Measurements from ENCODE around the gene KDM4B.

The KDM4B gene

DNA sequence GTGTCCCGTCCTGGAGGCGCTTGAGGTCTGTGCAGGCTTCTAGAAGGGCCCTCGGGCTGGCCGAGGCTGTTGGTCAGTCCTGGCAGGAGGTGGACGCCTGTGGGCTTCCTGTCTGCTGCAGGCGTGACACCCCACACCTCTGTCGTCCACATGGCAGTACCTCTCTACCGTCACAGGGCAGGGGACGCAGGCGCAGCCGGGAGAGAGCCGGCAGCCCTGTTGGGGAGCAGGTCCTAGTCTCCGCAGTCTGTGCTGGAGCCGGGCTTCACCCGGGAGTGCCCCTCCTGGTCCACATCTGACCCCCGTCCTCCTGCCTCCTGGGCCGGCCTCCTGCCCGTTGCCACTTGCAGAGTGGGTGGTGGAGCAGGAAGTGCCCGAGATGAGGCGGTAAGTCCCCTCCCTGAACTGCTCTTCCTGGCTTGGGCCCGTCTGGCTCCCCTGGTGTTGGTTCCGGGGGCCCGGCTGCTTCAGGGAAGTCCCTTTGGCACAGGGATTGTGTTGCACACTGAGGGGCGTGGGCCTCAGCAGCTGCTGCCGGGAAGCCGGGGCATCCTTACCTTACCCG is 106.0 kb downstream of the KDM4B start:
- DNase-seq = no peak

DNA sequence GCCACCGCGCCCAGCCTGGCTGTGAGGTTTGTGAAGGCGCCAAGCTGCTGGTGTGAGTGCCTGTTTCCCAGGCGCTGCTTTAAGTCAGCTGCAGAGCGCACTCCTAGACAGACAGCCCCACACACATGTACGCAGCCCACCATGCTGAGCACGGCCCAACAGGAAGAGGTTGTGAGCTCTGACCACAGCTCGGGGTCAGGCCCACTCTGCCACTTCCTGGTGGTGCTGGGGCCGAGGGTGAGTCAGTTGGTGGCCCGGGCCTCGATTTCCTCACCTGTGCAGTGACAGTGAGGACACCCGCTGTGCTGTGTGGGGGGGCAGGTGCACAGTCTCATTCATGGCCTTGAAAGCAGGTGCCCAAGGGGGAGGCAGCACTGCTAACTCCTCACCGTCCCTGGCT is 106.7 kb downstream of the KDM4B start:
- DNase-seq = no peak

DNA sequence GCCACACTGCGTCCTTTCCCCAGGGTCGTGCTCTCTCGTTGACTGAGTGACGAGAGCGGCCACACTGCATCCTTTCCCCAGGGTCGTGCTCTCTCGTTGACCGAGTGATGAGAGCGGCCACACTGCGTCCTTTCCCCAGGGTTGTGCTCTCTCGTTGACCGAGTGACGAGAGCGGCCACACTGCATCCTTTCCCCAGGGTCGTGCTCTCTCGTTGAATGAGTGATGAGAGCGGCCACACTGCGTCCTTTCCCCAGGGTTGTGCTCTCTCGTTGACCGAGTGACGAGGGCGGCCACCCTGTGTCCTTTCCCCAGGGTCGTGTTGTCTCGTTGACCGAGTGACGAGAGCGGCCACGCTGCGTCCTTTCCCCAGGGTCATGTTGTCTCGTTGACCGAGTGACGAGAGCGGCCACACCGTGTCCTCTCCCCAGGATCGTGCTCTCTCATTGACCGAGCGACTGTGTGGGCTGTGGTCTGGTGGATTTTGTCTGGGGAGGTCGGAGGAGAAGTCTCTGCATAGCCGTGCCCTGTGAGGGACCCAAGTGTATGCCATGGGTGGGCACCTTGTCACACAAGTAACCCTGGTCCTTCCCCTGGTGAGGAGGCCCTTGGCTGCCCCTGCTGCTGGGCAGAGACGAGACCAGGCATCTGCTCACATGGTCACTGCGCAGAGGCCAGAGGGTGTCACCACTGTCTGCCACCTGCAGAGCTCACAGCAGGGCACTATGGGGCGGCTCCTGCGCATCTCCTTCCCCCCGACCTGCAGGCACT is 107.7 kb downstream of the KDM4B start:
- DNase-seq = no peak

DNA sequence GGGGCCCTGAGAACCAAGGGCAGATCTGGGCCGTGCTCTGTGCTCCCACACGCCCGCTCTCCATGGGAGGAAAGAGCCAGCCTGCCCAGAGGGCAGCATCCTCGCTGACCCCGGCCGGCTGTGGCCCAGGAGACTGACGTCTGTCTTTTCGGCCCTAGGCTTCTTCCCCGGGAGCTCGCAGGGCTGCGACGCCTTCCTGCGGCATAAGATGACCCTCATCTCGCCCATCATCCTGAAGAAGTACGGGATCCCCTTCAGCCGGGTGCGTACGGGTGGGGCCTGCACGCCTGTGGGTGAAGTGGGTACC is 108.2 kb downstream of the KDM4B start:
- DNase-seq = no peak

DNA sequence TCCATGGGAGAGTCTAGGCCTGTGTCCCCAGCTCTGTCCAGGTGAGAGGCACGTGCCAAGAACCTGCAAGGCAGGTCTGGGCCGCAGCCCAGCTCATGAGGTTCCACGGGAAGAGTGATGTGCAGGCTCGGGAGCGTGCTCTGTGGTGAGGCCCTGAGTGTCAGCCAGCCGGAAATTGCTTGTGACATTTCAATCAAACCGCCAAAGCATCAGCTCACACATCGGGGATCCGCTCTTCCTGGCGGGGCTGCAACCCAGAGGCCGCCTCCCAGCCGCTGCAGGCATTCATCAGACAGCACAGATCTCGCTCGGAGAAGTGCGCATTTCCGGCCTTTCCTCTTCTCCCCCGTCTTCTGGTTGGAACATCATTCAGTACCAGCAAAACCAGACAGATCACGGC is 109.3 kb downstream of the KDM4B start:
- no peak for DNase-seq

DNA sequence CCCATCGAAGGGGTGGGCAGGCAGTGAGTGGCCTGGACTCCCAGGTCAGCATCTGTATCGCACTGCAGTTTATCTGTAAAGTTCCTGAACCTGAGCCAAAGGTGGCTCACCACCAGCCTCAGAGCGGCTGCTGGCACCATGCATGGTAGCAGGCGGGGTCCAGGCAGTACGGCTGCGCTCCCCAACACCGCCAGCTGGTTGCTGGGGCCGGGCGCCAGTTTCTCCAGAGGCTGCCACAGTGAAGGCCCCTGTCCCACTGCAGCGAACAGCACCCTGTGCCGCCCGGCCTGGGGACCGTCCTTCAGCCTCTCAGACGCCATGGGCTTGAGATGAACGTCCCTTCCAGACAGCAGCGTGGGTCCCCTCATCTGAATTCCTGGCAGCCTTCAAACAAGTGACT is 109.8 kb downstream of the KDM4B start:
- no peak for DNase-seq

DNA sequence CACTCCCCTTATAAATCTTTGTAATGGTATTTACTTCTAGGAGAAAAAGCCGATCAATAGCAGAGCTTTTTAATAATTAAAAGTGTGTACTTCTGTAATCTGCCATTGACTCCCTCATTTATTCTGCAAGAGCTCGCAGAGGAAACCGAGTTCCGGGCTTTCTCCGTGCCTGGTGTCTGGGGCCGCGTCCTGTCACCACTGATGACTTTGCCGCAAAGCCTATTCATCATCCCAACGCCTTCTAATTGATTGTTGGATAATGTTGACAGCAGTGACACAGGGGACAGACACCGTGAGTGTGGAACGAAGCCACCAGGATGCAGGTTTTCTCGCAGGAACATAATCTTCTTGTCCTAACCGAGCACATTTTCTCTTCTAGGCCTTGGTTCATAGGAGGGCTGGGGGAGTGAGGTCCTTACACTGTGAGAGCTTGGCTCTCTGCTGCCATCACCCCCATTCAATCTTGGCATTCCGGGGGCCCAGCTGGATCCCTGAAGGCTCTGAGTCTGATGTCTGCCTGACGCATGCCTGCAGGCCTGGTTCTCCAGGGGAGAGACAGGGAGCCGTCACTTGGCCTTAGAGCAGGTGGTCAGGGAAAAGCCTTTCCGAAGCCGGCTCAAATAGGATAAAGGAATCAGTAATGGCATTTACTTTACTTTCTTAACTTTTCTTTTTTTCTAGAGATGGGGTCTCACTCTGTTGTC is 110.3 kb downstream of the KDM4B start:
- DNase-seq = no peak

DNA sequence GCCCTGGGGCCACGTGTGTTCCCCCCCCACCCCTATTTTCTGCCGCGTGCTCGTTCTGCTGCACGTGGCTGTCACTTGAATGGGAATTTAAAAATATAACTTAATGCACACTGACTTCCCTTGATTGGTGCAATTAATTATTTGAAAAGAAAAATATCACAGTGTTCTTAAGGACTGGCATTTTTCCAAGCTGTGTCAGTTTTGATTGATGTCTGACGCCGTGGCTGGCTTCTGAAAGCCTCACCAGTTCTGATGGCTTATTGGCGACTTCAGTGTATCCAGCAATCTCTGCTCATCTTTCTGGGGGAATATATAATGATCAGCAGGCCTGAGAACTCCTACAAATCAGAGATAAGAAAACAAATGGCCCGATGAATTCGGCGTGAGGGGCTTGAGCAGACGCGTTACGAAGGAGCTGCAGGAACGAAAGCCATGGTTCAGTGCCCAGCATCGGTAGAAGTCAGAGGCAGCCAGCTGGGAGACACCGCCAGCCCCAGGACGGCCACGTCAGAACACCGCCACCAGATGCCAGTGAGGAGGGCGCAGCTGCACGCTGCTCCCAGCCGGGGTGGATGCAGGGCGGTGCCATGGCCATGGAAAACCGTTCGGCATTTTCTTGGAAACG is 111.2 kb downstream of the KDM4B start:
- no peak for DNase-seq

DNA sequence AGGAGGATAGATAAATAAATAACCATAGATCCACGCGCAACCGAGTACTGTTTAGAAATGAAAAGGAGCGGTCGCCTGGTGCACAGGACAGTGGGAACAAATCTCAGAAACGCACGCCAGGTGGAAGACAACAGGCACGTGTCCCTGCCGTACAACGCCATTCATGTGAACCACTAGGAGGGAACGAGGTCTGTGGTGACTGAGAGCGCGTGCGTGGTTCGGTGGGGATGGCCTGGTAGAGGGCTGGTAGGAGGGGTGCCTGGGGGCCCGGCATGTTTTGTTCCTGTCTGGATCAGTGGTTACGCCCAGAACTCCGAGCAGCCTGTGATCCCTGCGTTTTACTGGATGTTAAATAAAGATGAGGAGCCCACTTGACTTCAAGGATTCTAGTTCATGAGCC is 111.9 kb downstream of the KDM4B start:
- no peak for DNase-seq

DNA sequence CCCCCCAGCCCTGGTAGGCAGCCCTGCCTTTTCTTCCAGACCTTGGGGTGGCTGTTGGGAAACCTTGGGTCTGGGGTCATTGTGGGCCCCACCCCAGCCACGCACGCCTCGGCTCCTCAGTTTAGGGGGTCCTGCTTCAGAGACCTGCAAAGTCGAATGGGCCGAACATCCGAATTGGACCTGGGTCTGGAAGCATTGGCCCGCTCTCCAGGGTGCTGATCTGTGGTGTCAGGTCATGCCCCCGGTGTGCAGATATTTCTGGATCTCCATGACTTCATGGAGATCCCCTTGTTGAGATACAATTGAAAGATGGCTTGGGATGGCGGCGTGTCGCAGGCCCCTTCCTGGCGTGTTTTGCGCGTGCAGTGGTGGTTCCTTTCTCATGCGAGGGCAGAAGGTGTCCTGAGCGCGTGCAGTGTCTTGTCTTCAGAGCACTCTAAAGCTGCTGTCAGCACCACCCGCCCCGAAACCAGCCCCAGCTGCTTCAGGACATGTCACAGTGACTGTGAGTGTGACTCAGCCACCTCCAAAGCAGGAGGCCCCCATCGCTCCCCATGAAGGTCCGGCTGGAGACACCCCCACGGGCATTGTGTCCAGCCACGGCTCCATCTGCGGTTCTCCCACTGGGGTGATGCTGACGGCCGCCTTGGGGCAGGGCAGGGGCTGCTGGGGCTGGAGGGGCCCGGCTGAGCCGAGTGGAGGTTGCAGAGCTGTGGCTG is 112.7 kb downstream of the KDM4B start:
- DNase-seq = no peak

DNA sequence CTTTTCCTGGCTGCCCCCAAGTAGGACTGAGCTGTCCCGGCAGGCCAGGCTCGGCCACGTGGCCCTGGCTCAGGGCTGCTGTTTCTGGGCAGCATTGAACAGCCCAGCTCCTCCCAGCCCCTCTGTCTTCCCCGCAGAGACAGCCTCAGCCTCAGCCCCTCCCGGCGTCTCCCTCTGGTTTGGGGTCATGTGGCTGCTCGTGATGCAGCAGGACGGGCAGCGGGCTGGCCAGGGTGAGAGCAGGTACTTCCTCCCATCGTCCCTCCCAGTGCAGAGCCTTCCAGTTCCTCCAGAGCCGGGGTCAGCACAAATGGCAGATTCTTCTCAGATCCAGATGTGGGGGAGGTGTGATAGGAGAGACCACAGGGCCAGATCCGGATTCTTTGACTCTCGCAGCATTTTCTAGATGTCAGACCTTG is 114.6 kb downstream of the KDM4B start:
- no peak for DNase-seq

DNA sequence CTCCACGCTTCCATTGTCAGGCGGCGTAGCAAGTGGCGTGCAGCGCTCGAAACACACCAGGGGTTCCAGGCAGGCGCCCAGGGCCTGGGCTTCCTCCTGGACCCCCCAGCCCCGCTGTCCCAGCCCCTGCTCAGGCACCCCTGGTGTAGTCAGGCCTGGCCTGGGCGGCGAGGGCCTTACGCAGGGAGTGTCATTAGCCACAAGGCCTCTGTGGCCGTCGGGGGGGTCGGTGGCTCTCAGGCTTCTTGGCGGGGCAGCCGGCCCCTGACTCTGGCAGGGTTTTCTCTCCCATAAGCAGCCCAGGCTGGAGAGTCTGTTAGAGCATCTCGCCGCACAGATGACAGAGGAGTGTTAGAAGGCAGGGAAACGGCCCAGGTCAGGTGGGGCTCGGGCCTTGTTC is 116.7 kb downstream of the KDM4B start:
- DNase-seq = no peak

DNA sequence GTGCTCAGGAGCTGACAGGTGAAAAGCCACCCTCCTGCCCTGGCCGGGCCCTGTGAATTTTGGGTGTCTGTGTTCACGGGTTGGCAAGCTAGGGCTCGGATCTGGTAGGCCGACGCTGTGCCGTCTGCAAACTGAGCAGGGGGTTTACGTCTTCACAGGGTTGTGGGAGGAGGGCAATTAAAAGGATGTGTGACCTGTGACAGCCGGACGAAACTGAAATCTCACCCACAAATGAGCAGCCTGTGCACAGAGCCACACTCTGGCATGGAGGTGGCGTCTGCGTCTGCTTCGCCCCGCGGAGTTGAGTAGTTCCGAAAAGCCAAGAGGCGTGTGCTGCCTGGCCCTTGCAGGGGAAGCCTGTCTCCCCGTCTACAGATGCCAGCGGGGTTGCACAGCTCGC is 117.3 kb downstream of the KDM4B start:
- DNase-seq = no peak

DNA sequence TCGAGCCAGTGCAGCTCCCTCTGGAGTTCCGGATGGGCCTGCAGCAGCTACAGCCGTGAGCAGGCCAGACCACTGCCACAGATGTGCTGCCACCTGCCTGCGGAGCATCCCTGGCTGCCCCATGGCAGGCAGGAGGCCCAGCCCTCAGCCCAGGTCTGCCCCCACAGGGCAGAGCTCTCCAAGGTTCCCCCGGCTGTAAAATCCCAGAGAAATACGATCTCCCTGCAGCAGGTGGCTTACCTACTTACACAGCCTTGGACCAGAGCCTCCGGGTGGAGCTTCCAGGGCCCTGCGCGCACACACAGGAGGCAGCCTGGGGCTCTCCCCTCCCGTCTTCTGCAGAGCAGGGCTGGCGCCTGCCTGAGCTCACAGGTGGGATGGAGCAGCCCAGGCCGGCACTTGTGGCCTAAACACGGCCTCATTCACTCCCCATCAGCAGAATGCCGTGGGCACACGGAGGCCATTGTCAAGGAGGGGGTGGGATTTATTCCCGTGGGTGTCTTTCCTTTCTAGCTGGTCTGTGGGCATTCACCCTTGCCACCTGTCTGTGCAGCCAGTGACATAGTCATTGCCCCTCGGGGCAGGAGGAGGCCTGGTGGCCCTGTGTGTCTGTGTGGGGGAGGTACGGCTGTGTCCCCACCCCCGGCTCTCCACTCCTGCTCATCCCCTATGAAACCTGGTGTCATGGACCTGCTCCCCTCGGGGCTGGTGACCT is 118.0 kb downstream of the KDM4B start:
- no peak for DNase-seq

DNA sequence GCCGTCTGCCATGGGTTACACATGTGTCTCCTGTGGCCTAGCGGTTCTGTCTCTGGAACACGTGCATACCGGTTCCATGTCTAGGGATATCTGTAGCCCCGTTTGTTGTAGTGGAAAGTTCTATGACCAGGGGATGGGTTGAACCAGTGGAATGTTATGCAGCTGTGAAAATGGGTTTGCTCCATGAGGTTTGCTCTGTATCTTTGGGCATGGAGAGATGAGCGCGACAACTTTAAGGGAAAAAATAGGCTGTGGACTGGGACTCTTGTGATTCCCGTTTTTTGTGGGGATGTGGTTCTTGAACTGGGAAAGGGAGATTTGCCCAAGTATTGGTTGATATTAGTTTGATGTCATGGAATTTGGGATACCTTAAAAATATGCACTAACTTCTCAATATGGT is 120.4 kb downstream of the KDM4B start:
- DNase-seq = no peak

DNA sequence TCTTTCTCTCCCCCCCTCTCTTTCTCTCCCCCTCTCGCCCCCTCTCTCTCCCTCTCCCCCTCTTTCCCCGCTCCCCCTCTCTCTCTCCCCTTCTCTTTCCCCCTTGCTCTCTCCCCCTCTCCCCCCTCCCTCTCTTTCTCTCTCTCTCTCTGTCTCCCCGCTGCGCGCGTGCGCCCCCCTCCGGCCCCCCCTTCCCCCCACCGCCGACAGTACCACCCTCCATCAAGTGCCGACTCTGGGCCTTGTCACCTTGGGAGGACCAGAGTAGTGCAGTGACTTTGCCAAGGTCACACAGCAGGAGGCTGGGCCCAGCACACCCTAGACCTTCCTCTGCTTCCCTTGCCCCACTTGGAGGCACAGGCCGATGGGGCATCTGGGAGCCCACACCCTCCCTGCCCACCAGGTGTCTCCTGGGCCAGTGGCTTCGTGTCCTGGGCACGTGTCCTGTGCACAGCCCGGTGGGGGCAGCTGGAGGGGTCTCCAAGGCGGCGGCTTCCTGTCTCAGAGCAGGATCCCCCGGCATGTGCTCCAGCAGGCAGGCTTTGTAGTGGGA is 121.6 kb downstream of the KDM4B start:
- DNase-seq = no peak

DNA sequence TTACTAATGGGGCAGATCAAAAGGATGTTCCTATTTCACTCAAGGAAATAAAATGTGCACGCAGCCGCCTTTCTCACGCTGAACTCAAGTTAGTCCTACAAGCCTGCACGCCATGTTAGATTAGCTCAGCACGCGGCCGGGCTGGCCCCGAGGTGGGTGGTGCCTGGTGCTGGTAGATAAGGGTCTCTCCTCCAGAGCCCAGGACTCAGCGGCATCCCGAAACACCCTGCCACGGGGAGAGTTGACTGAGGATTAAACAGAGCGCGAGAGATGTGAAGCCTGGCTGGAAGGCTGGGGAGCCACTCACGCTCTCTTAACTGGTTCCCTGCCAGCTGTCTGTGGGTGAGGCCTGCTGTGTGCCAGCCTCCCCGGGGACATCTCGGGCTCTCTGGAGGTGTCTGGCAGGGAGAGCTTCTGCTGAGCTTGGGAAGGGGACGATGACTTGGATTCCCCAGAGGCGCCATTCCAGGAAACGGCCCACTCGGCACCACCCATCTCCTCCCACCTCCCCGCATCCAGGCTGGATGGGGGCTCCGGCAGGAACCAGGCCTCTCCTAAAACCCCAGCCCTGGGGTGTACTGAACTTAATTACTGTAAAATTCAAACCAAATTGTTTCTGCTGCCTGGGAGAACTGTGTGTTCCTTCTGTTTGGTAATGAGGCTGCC is 122.2 kb downstream of the KDM4B start:
- DNase-seq = no peak

DNA sequence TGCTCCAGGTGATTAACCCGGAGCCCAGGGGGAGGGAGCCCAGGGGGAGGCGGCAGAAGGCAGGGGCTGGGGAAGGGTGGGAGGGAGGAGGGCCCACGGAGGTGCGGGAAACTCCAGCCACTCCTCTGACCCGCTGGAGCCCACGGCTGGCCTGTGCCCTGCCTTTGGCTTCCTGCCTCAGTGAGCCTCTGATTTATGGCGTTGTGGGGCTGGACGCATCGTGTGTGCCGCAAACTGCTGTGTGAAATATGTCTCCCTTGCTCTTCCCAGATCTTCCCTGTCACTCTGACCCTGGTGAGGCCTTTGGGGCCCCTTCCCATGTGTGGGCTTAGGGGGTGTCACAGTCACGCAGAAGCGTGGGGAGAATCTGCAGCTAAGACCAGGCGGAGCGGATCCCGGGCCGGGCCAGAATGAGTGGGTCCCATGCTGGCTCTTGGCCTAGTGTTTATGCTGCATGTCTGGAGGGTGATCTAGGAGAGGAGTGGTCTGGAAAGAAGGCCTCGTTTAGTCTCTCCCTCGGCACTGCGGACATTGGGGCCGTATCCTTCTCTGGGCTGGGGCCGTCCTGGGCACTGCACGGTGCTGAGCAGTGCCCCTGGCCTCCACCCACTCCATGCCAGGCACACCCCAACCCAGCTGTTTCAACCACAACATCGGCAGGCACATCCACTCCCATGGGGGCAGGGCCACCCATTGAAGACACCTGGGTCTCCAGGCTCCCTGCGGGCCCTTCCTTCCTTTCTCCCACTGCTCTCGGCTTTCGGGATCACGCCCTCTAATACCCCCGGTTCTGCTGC is 123.0 kb downstream of the KDM4B start:
- DNase-seq = no peak

DNA sequence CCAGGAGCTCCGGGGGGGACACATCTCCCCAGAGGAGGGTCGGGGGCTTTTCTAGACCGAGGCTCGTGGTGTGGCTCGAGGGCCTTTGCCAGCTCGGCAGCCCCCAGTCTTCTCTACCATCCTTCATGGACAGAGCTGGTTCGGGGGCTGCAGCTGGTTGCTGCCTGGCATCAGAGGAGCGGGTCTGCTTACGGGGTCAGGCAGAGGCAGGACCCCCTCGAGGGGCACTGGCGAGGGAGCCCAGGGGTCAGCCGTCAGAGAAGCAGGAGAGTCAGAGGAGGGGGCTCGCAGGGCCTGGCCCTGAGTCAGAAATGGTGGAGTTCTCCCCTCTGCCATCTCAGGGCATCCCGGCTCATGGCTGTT is 123.5 kb downstream of the KDM4B start:
- DNase-seq = no peak

DNA sequence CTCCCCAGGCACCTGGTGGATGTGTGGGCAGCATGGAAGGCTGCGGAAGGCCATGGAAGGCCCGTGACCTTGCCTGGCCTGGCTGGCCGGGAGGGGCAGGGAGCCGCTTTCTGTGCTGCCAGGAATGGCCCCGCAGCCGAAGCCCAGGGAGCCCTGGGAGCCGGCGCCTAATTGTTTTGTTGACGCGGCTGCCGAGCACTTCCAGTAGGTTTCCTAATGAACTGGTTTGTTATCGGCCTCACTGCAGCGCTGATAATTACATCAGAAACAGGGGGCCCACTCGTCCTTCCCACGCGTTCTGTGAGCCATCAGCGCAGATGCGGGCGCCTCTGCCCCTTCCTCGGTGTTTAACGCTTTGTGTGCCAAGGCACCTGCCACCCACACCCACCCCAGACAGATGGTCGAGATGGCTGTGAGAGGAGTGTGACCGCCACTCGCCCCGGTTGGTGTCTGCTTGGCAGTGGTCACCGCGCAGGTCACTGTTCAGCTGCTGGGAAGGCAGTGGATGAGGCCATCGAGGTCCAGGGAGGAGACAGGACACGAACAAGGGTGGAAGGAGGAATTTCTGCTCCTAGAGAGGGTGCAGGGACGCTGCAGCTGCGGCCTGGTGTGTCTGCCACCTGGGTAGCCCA is 124.5 kb downstream of the KDM4B start:
- no peak for DNase-seq
